Myometrial cell (primary cell): ENCODE measurements around the gene ASTL. TPM values are rescaled to one million over a fixed set of nuclear protein-coding genes. Genes with fewer than 3 reads are reported as not detected.

ENCODE experiments used
- total RNA-seq: library from RNA; depleted of rRNA; stranded (reverse); fragments of >200 nt; gene quantifications from 2 replicates; pipeline ENCODE4 v1.2.3, GENCODE V29; 2015

ASTL gene
- total RNA-seq, result not detected in 2 replicates

GRCh38 chr2:96138179-96139145 is at the start of gene ASTL:
TSS of gene ASTL (minus strand) at chr2:96138502. CDS start at chr2:96138436, 66 bp downstream.

GRCh38 chr2:96145036-96145847 is 6.9 kb upstream of the ASTL start, which contains the start of gene DUSP2:
TSS of gene DUSP2 (minus strand) at chr2:96145440. CDS start at chr2:96145354, 86 bp downstream.

GRCh38 chr2:96116424-96116878 is 21.9 kb downstream of the ASTL start, which contains the start of gene ADRA2B:
TSS of gene ADRA2B (minus strand) at chr2:96116571. CDS start at chr2:96116149, 422 bp downstream.

Other genes starting within 250 kb of the ASTL start
- 0.86 and 4.8 TPM in 2 replicates for gene ANKRD36C, start 146.7 kb downstream of the ASTL start, total RNA-seq
- 3.0 and 9.2 TPM in 2 replicates for gene GPAT2, start 103.6 kb downstream of the ASTL start, total RNA-seq
- not detected in 2 replicates for gene ADRA2B, start 21.9 kb downstream of the ASTL start, total RNA-seq
- 2.6 and 3.5 TPM in 2 replicates for gene DUSP2, start 6.9 kb upstream of the ASTL start, total RNA-seq
- gene STARD7, start 70.3 kb upstream of the ASTL start, total RNA-seq, result 94.0 and 122 TPM in 2 replicates
- gene TMEM127, start 127.5 kb upstream of the ASTL start, total RNA-seq, result 21.9 and 28.9 TPM in 2 replicates
- gene CIAO1, start 127.7 kb upstream of the ASTL start, total RNA-seq, result 105 and 129 TPM in 2 replicates
- 60.0 and 76.7 TPM in 2 replicates for gene SNRNP200, start 167.0 kb upstream of the ASTL start, total RNA-seq
- gene ITPRIPL1, start 186.8 kb upstream of the ASTL start, total RNA-seq, result 1.4 and 3.5 TPM in 2 replicates
- 13.0 and 29.2 TPM in 2 replicates for gene NCAPH, start 197.3 kb upstream of the ASTL start, total RNA-seq